Fibroblast of skin of right quadriceps (primary cell): Measurements from ENCODE around the gene PRDM13.
"Not testable (repeated sequence)": the region's sequence is repeated elsewhere in the genome, so short reads cannot be mapped to it uniquely, and the experiment has no call there.

Experiments used
- DNase-seq: peaks from one replicate; pipeline ENCODE4 v3.0.0-alpha.2; 2013

The PRDM13 gene

DNA sequence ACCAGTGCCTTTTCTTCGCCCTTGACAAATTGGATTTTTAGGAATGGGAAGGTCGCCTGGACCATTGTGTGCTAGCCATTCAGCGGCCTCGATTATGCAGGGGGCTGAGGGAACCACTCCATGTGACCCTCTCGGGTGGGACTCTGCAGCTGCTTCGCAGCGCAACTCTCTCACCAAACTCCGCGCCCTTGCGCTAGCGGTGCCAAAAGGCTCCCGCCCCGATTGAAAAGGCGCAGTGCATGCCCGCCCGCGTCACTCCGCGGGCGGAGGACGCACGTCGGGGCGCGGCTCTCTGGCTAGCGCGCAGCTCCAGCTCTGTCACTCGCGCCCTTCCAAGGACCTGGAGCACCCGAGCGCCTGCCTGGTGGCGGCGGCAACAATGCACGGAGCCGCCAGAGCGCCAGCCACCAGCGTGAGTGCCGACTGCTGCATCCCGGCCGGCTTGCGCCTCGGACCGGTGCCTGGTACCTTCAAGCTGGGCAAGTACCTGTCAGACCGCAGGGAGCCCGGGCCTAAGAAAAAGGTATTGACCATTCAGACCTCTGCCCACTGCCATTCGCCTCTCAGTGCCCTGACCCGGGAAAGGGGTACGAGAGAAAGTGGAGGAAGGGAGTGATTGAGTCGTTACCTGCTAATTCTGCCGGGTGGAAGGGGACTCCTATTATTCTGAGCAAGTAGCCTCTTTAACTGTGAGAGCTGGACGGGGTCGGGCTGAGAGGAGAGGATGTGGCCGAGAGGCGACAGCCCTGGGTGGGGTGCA is at the start of gene PRDM13:
Gene PRDM13 (plus strand): TSS at position 178 of the 760 bp plus-strand sequence. CDS start 202 bp downstream, at position 380.
- no peak for DNase-seq

DNA sequence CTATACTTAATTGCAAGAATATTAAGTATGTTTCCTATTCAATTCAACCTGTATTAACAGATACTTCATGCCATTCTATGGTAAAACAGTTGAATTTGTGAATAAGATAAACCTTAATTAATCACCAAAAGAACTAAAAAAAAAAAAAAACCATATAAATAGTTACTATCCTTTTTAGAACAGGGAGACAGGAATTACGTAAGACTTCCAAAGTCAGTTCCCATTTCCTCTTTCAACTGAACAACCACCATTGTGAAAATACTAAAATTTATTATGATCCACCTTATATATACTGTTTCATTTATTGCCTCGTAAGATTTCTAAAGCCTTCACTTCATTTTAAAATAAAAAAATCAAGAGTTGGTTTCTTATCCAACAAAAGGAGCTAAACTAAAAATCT is 47.6 kb upstream of the PRDM13 start:
- no peak for DNase-seq

DNA sequence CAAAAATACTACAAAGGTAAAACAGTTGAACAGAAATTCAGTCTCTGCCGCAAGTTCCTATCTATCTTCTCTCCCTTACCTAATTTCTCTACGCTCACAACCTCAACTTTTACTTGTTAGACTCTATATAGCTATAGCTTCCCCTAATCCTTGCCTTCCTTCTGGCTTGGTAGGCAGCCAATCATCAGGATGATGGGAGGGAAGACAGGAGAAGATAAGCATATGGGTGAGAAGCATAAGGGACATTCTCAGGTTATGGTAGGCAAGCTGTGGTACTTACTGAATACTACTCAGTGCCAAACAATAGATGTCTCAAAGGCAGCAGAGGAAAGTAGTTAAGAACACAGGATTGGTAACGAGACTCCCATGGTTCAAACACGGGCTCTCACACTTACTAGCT is 46.0 kb upstream of the PRDM13 start:
- DNase-seq, result no peak

DNA sequence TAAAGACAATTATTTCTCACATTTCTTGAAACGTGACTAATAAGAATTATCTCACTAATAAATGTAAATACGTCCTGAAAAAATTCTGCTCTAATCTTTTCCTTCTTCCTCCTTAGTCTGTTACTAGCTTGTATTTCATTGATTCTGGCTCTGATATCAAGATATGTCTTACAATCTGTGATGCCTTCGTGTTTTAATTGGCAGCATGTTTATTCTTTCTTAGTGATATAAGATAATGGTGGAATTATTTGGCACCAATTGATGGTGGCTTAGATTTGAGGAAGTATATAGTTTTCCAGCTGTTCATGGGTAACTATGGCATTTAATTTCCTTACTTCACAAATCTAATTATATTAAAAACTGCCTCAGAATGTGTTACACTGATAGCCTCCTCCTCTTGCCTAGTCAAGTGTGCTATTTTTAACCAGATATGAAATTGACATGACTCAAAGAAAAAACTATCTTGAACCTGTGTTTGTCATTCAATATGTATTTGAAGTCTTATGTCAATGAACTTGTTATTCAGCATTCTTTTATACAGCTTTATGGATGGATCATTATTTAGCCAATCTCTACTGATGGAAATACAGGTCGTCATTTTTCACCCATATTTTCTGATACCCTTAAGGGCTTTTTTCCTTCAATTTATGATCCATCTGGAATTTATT is 43.4 kb upstream of the PRDM13 start:
- no peak for DNase-seq

DNA sequence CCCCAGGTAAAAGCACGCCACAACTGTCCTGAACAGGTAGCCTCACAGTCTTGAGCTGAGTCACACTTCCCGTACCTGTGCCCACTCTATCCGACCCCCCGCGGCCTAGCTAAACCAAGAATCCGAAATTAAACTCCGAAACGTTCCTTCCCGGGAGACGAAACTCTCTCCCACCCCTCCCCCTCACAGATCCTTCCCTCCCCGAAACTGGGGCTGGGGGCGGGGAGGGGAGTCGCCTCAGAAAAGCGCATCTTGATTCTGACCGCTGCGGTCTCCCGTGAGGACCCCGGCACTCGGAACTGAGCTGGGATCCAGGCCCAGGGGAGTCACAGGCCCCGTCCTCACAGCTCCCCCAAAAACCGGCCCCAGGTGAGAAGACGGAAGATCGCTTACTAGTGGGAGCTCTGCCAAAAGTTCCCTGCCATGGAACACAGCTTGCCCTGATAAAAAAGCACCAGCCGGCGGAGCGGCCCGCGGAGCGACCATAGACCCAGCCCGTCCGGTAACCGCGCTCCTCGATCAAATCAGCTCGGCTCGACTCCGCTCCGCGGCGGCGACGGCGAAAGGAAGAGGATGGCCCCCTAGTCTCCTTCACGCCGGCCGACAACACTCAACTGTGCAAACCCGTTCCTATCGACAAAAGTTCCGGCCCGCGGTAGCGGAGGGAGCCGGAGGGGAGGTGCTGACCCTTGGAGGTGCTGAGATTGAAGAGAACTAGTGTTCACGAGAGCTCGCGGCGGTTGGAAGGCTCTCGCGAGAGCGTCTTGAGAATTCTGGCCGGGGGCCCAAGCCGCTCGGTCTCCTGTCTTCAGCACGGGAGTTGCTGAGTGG is 38.3 kb upstream of the PRDM13 start, which contains the start of gene CCNC:
Gene CCNC (minus strand): TSS at position 558 of the 831 bp plus-strand sequence. CDS start 133 bp downstream, at position 425.
- DNase-seq, result peak; percentile 98

DNA sequence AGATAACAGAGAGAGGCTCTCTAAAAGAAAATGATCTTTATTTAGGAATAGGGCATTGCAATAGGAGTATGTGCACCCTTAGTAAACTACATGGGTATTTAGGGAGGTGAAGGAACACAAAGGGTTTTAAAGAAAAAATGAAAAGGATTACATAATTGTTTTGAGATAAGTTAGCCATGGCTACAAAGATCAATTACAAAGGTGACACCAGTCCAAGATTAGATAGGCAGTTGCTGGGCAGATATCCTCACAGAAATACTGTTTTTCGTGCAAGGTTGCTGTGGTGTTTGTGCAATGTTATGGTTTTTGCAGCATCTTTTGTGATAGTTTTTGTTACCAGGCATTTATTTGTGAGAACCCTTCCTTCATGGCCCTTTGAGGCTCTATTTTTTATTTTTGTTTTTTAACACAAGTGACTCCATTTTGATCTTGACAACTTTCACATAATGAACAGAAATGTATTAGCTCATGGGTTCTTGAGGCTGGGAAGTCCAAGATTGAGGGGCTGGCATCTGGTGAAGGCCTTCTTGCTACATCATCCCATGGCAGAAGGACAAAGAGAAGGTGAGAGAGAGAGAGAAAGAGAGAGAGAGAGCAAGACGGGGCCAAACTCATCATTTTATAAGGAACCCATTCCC is 32.5 kb upstream of the PRDM13 start:
- no peak for DNase-seq

DNA sequence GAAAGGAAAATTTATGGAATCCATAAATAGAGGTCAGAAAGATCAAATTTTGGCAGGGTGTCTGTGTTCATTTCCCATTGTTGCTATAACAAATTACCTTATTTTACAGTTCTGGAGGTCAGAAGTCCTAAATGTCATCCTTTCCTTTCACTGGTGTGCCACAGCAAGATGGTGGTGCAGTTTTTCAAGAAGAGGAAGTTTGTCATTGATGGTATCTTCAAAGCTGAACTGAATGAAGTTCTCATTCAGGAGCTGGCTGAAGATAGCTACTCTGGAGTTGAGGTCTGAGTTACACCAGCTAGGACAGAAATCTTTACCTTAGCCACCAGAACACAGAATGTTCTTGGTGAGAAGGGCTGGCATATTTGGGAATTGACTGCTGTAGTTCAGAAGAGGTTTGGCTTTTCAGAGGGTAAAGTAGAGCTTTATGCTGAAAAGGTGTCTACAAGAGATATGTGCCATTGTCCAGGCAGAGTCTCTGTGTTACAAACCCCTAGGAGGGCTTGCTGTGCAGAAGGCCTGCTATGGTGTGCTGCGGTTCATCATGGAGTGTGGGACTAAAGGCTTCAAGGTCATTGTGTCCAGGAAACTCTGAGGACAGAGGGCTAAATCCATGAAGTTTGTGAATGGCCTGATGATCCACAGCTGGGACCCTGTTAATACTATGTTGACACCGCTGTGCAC is 30.9 kb upstream of the PRDM13 start:
- no peak for DNase-seq

DNA sequence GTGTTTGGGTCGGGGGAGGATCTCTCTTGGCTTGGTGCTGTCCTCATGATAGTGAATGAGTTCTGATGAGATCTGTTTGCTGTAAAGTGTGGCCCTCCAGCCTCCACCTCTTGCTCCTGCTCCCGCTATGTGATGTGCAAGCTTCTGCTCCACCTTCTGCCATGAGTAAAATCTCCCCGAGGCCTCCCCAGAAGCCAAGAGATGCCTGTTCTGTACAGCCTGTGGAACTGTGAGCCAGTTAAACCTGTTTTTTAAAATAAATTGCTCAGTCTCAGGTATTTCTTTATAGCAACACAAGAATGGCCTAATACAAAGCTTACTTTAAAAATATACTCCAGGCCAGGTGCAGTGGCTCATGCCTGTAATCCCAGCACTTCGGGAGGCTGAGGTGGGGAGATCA is 26.9 kb upstream of the PRDM13 start:
- DNase-seq, result no peak

DNA sequence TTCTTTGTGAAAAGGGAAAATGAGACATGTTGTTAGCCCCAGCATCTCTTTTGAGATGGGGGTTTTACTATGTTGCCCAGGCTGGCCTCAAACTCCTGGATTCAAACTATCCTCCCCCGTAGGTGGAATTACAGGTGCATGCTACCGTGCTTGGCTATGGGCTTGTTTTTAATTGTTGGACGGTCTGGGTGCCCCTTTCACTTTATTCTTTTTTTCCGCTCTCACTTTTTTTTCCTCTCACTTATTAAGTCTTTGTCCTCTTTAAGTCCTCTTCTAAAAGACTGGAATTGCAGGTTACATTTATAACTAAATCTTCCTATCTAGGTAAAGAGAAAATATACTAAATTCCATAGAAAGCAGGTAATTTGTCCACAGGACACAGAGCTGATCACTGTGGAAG is 18.8 kb upstream of the PRDM13 start:
- DNase-seq, result no peak

DNA sequence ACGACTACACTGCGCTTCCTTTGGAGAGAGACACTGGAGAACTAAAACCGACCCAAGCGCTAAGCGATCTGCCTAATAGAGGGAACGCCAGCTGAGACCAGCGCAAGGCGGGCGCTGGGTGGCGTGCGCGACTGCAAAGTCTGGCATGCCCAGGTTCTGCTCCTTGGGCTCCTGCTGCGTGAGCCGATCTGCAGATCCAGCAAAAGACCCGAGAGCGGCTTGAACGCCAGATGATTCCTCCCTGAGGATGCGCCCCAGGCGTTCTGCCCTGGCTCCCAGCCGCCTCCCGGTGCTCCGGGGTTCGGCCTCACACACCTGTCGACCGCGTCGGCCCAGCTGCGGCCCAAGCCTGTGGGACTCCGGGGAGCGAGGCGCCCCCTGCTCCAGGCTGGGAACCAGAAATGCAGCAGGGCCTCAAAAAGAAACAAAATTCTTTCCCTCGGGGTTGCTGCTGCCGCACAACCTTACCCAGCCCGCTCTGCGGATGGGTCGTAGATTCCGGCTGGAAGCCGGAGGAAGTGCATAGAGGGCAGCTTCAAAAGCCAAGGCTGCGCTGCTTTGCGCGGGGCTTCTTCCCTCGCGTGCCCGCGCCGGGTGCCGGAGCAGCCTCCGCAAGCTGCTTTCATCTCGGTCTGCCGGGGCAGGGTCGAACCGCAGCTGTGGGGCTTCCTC is 17.9 kb upstream of the PRDM13 start:
- peak; percentile 64 for DNase-seq

DNA sequence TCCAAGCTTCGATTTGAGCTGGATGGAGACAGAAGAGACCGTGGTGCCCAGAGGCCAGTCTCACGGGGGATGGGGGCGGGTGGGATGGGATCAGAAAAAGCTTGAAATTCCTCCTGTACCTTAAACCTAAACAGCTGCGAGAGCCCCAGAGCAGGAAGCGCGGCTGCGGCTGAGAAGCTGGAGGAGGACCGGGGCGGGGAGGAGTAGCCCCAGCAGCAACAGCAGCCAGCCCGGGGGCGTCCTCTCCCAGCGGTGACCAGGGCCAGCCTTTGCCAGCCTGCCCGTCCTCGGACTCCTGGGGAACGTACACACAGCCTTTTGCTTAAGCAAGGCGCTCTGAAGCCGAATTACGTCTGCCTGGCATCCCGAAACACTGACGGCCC is 17.4 kb upstream of the PRDM13 start:
- no peak for DNase-seq

DNA sequence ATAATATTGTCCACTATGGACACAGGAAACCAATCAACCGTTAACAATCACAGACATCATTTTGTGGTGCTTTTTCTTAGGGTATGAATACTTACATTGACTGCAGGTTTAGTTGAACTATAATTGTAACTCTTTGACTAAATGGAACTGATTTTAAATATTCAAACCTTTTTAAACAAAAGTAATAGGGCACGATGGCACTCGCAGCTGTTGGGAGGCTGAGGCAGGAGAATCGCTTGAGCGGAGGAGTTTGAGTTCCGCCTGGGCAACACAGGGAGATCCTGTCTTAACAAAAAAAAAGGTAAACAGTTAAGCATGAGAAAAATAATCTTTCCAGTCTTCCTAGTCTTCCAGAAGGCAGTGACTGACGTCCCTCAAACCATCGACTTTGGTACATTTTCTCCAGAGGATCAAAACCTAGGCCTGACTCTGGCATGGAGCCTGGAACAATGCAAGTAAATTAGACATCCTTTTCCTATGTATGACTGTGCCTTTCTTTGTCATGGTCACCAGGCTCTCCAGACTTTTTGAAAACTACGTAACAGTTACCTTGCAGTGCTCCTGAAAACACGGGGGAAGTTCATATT is 16.6 kb upstream of the PRDM13 start:
- DNase-seq, result no peak

DNA sequence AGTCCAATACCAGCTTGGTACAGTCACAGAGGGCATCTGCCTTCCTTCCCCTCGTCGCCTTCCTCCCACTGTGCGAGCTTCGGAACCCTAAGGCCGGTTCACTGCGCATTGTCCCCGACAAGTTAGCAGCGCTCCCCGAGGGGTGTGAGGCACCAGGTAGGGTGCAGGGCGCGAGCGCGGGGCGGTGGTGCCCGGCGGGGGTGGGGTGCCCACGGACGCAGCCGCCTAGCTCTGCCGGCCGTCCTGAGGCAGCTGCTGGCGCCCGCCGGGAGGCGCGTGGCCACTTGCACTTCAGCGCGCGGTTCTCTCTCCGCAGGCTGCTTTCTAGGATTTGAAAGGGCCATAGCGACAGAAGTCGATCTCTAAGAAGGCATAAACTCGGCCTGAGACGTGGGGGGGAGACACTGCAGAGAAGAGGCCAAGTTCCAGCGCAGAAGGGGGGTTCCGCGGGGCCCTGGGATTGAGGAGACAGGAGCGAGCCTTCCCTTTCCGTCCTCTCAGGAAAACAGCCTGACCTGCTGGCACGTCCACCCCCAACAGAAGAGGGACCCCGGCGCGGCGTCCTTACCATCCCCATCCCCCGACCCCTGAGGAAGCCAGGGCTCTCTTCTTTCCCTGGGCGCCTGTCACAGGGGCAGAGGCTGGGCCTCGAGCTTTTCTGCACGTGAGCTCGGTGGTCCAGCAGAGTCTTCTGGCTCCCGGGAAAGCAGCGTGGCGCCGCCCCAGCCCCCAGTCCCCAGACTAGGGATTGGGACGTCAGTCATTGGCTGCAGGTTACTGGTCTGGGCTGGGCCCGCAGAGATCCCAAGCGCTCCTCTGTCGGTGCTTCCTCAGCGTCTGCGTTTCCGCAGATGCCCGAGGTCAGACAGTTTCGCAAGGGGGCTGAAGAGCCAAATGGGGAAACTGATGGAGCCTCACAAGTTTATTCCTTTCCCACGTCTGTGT is 15.6 kb upstream of the PRDM13 start:
- no peak for DNase-seq

DNA sequence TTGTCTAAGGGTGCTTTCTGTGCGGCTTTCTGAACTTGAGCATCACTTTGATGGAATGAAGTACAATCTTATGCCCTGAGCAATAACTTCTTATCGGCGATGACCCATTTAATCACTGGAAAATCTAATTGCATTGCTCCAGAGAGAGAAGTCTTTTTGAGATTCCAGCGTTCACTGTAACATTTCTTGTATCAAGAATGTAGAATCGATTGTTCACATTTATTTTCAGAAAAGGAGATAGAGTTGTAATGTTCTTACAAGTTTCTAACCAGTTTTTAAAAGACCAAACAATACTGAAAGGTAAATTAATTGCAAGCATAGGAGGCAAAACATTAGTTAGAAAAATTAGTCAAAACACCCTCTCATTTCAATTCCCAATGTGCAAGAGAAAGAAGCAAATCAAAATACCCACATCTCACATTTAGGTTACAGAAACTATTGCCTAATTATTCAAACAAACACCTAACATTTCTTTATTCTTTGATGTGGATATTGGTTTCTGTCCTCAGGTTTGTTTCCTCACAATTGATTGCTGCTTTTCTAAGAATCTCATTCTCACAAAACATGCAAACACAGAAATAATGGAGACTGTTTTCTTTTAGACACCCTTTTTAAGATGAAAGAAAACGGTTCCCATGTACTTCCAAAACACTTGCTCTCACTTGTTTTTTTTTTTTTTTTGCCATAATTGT is 14.8 kb upstream of the PRDM13 start:
- DNase-seq, result no peak

DNA sequence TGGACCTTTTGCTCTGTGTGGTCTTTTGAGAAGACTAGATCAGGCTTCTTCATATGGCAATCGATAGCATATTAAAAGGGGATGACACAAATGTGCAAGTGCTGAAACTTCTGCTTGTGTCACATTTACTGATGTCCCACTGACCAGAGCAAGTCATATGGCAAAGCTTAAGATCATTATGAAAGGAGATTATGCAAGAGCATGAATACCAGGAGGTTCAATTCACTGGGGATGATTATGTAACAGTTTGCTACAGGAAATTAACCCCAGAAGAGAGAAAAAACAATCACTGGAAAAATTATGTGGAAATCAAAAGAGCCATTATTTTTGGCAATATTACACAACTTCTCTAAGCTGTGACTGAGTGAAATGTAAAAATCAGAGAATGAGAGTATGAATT is 13.7 kb upstream of the PRDM13 start:
- DNase-seq, result peak; percentile 30

DNA sequence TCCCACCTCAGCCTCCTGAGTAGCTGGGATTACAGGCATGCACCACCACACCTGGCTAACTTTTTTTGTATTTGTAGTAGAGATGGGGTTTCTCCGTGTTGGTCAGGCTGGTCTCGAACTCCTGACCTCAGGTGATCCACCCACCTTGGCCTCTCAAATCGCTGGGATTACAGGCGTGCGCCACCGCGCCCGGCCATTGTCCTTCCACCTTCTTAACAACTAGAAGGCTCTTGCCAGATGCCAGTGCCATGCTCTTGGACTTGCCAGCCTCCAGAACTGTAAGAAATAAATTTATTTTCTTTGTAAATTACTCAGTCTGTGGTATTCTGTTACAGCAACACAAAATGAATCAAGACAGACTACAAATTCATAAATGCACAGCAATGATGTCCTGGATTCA is 11.9 kb upstream of the PRDM13 start:
- DNase-seq, result not testable (repeated sequence)

DNA sequence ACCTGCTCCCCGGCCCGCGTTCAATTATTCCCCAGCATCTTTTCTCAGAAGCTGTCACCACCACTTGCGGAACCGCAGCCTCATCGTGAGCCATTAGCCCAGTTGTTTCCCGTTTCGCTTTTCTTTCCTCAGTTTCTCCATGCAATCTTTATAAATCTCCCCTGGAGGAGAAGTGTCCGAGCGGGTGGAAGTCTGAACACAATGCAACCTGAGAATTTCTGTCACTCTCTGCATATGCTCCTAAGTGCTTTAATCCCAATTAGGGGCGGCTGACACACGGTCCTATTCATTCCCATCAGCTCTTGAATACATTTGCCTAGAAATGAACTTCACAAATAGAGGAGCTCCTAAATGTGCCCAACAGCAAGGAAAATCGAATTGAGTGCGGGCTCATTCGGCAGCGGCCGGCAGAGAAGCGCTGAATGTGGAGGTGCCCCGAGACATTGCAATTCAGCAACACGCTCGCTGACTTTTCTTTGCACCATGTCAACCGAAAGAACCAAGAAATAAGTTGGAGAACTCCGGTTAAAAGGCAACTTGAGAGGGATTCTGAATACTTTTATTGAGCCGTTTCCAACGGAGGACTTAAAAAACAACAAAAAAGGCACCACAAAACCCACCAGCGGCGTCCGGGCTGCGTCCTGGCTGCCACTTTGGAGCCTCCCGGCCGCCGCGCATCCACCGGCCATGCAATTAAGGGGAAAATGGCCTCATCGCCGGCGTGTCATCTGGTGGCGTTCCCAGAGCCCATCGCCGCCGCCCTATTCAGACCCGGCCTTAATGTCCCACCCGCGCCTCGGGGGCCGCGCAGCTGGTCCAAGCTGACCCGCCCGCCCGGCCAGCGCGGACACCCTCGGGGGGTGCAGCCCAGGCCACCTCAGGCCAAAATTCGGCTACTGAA is 3.9 kb upstream of the PRDM13 start:
- DNase-seq, result no peak

DNA sequence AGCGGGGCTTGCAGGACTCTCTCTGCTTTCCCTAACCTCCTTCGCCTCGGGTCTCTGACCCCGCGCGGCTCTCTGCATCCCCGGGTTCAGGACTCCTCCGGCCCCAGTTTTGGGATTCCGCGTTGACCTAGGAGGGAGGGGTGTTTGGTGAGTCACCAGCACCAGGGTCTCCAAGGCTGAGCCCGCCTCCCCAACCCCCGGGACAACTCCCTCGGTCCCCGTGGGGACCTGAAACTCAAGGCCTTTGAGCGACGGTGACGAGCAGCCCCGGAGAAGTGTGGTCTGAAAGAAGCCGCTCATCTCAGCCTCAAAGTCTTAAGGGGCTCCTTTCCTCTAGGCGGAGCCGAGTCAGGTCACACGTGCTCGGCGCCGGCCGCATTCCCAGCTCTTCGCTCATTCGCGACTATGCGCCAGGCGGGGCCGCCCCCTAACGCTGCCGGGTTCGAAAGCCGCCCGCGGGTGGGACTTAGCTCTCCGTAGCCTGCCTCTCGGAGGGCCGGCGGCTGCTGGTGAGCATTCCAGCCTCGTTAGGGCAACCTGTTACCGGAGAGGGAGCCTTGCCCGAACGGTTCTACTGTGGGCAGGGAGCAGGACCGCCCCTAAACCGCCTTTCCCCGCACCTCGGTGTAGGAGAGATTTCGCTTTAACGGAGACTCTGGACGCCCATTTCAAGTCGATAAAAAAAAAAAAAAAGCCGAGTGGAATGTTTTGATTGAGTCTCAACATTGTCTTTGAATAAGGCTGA is 3.0 kb upstream of the PRDM13 start:
- DNase-seq, result peak; percentile 16
